Measurements from ENCODE around the gene CFAP74.

CFAP74 gene

GRCh38 chr1:2003541-2004131 is at the start of gene CFAP74:
Gene CFAP74, minus strand, starts transcription at chr1:2003786. Its CDS starts 12,830 bp downstream, at chr1:1990956.
- DNase-seq (ENCODE audit: low read depth, low spot score) = peak; percentile 23

GRCh38 chr1:2053217-2053616 is 49.6 kb upstream of the CFAP74 start:
- DNase-seq (ENCODE audit: low read depth, low spot score) = no peak

- no peak for DNase-seq (ENCODE audit: low read depth, low spot score)
Measured at GRCh38 chr1:2052756-2053155, 49.2 kb upstream of the CFAP74 start.

GRCh38 chr1:2052054-2052679 is 48.6 kb upstream of the CFAP74 start:
- DNase-seq (ENCODE audit: low read depth, low spot score) = no peak

- DNase-seq (ENCODE audit: low read depth, low spot score) = no peak
Measured at GRCh38 chr1:2050793-2051682, 47.5 kb upstream of the CFAP74 start.

GRCh38 chr1:2050461-2050792 is 46.8 kb upstream of the CFAP74 start:
- no peak for DNase-seq (ENCODE audit: low read depth, low spot score)

- peak; percentile 54 for DNase-seq (ENCODE audit: low read depth, low spot score)
Measured at GRCh38 chr1:2049718-2050431, 46.3 kb upstream of the CFAP74 start, which contains the start of gene PRKCZ. Gene PRKCZ, plus strand, starts transcription at chr1:2050411. Its CDS starts 220 bp downstream, at chr1:2050631.

- peak; percentile 78 for DNase-seq (ENCODE audit: low read depth, low spot score)
Measured at GRCh38 chr1:2049225-2049717, 45.7 kb upstream of the CFAP74 start.

- no peak for DNase-seq (ENCODE audit: low read depth, low spot score)
Measured at GRCh38 chr1:2047749-2048729, 44.5 kb upstream of the CFAP74 start.

GRCh38 chr1:2046953-2047748 is 43.6 kb upstream of the CFAP74 start:
- DNase-seq (ENCODE audit: low read depth, low spot score) = no peak

GRCh38 chr1:2046174-2046917 is 42.8 kb upstream of the CFAP74 start:
- peak; percentile 42 for DNase-seq (ENCODE audit: low read depth, low spot score)

- no peak for DNase-seq (ENCODE audit: low read depth, low spot score)
Measured at GRCh38 chr1:2045468-2046173, 42.0 kb upstream of the CFAP74 start.

- DNase-seq (ENCODE audit: low read depth, low spot score) = no peak
Measured at GRCh38 chr1:2044510-2045319, 41.1 kb upstream of the CFAP74 start.

- DNase-seq (ENCODE audit: low read depth, low spot score) = no peak
Measured at GRCh38 chr1:2043886-2044285, 40.3 kb upstream of the CFAP74 start.

- no peak for DNase-seq (ENCODE audit: low read depth, low spot score)
Measured at GRCh38 chr1:2042830-2043773, 39.5 kb upstream of the CFAP74 start.

- DNase-seq (ENCODE audit: low read depth, low spot score) = no peak
Measured at GRCh38 chr1:2041887-2042286, 38.3 kb upstream of the CFAP74 start.
